SHP77 treated with DMSO at 0.1 percent for 48 hours (cell line): ENCODE measurements around the gene USP6NL.

Experiments used
- DNase-seq: peaks from one replicate; lab custom pipeline; 2025; lab: John Stamatoyannopoulos, UW

USP6NL gene

DNA sequence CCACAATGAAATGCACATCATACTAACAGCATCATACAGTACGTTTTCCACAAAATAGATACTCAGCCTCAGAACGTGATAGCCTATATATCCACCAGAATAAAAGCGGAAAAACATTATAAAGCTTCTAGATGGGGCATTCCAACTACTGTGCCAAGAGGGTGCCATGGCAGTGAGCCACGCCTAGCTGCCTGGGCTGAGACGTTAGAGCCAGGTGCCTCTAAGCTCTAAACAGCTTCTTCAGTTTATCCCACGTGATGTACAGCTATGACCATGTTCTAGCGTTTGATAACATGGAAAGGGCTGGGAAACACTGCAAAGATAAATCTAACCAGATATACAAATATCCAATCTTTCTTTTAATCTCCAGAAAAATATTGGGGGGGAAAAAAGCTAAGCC, 17.8 kb downstream of the USP6NL start:
- DNase-seq, result no peak

DNA sequence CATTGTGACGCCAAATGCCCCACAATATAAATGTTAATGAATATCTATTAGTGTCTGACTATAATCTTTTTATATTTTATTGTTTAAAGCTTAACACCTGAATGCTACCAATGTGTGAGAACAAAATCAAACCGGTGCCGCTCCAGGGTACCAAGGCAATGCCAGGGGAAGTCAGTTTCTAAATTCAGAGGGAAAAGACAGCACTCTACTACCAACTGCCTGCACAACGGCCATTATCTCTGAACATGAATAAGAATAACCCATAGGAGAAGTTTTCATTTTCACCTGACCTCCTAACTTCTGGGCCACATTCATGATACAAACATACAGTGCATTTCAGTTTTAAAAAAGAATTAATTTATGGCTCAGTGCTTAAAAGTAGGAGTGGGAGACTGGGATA, 21.7 kb downstream of the USP6NL start:
- DNase-seq, result no peak

- no peak for DNase-seq
Observed at GRCh38 chr10:11588873-11589574, 22.4 kb downstream of the USP6NL start.

GRCh38 chr10:11587722-11588259, 23.7 kb downstream of the USP6NL start:
- DNase-seq, result no peak

DNA sequence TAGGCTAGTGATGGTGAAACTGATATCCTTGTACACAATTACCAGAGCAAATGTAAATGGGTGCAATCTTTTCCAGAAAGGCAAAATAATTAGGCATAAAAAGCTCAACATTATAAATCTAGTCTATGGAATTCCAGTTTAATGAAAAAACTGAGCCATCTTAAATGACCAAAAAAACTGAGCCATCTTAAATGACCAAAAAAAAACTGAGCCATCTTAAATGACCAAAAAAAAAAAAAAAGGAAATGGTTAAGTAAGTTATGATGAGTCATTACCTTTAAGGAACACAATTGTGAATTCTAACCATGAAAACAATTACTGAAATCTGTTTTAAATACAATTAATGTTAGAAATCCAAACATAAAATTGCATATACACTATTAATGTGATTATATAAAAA, 25.3 kb downstream of the USP6NL start:
- no peak for DNase-seq

DNA sequence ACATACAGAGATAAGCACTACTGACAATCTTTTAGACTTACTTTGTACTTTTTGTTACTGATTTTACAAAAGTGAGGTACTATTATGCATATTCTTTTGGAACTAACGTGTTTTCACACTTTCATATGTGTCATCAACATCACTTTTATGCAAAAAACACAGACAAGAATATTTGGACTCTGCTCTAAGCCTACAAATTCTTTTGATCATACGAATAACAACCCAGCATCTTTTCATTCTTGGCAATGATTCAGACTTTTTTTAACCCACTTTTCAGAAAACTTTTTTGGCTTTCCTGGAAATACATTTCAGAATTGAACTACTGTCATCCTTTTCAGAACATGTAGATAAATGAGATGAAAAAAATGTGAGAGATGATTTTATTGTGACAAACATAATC, 30.2 kb downstream of the USP6NL start:
- no peak for DNase-seq

- DNase-seq, result no peak
Observed at GRCh38 chr10:11579885-11580284, 31.6 kb downstream of the USP6NL start.

GRCh38 chr10:11578802-11579255, 32.6 kb downstream of the USP6NL start:
- no peak for DNase-seq

DNA sequence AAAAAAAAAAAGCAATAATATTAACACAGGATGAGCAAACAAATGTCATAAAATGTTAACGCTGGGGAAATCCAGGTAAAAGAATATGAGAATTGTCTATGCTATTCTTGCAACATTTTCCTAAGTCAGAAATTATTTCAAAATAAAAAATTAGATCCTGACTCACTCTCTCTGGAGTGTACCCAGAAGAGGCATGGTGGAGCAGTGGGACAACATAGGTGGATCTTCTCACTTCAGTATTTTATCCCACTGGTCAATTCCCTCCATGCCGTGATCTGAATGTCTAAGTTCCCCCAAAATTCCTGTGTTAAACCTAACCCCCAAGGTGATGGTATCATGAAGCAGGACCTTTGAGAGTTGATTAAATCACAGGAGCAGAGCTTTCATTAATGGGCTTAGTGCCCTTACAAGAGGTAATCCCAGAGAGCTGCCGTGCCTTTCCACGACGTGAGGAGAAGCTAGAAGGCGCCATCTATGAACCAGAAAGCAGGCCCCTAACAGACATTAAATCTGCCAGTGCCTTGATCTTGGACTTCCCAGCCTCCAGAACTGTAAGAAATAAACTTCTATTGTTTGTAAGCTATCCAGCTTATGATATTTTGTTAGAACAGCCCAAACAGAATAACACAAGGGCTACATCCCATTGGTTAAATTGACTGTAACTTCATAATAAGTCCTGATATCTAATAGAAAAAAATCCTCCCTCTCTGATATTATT, 35.2 kb downstream of the USP6NL start:
- DNase-seq, result no peak

- no peak for DNase-seq
Observed at GRCh38 chr10:11573497-11573896, 38.0 kb downstream of the USP6NL start.

DNA sequence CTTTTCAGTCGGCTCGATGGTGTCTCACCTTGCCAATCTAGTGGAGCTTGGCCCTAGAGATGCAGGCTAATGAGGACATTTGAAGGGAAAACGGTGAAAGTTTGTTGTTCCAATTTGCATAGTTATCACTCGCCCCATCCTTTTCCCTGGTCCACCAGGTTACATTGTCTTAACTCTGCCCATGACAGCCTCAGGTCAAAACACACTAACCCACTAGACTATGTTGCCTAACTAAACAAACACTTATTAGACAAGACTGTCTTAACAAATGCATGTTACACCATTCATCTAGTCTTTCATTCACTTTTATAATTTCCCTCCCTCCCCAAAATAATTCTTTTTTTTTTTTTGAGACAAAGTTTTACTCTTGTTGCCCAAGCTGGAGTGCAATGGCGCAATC, 40.7 kb downstream of the USP6NL start:
- DNase-seq, result no peak

GRCh38 chr10:11569471-11569870, 42.0 kb downstream of the USP6NL start:
- no peak for DNase-seq

DNA sequence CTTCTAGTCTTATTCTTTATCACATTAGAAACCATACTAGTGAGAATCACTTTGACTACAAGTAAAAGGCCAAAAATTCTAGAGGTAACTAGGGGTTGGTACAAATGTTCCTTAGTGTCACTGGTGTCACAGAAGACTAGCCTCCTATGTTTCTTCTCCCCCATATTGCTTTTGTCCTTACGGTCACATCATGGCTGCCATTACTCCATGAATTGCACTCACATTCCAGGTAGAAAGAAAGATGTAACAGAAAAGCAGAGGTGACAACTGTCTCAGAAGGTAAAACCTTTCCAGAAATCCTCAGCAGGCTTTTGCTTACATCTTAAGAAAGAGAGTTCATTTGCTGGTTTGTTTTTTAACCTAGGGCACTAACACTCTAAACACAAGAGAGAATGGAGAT, 42.9 kb downstream of the USP6NL start:
- no peak for DNase-seq

DNA sequence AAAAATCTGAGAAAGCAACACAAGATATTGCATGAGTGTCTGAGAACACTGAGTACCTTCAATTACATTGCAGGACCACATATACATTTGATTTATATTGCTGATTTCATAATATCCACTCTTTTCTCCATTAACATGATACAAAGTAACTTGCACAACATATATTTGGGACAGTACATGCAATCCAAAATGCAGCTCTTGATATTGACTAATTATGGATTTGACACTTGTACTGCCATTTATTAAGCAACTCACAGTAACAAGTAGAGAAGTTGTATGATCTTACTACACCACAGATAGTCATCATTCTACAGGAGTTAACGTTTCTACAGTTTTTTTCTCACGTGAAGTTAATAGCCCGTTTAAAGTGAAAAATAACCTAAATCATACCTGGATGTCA, 46.7 kb downstream of the USP6NL start:
- DNase-seq, result no peak

- DNase-seq, result no peak
Observed at GRCh38 chr10:11563936-11564335, 47.5 kb downstream of the USP6NL start.

DNA sequence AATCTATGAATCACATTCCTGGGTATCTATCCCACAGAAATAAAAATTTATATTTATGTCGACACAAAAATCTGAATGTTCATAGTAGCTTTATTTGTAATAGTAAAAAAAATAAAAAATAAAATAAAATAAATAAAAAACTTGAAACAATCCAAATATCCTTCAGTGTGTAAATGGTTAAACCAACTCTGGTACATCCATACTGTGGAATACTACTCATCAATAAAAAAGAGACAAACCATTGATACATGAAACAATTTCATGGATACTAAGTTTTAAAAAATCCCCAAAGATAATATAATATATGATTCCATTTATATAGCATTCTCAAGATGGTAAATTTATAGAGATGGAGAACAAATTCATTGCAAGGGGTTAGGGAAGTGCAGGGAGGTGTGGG, 48.6 kb downstream of the USP6NL start:
- DNase-seq, result no peak

GRCh38 chr10:11560076-11560709, 51.3 kb downstream of the USP6NL start:
- DNase-seq, result no peak

DNA sequence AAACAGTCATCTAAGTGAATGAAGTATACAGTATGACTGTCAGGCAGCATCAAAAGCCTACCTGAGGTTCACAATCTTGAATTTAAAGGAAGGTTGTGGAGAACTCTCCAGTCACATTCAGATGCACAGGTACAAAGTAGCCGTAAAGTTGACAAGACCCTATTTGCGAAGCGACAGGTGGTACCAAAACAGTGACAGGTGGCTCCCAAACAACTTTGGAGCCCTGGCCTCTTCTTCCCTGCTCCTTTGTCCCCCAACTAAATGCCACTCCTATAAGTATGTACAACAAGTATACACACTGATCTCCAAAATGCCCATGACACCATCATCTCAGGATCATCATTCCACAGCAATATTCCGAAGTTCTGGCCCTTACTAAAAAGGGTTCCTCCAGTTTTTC, 53.5 kb downstream of the USP6NL start:
- no peak for DNase-seq

- DNase-seq, result no peak
Observed at GRCh38 chr10:11557513-11557912, 53.9 kb downstream of the USP6NL start.

- no peak for DNase-seq
Observed at GRCh38 chr10:11555556-11555955, 55.9 kb downstream of the USP6NL start.

- no peak for DNase-seq
Observed at GRCh38 chr10:11553773-11554381, 57.6 kb downstream of the USP6NL start.

DNA sequence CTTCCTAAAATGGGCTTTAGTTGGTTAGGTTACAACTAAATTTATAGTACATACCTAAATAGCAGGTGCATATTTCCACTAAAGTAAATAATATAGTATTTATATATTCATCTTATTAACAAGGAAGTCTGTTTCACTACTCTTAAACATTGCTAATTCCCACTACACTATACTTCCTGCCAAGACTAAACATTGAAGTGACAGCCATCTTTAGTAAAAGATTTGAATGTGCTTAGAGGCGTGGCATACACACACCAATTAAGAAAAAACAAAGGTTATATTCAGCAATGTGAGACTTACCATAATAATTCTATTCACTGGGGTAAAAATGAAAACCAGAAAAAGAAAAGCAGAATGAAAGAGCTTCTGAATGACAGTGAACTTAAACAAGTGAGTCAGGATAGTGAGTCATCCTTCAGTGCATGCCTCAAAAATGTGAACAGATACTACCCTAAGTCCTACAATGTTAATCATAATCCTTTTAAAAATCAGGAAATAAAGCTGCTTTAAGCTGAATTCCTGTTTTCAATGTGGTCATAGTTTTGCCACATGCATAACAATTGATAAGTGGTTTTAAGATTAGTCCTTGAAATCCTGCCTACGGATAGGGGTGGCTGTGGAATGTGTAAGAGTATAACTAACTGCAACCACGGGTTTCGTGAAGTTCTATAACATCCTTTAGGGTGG, 59.4 kb downstream of the USP6NL start:
- no peak for DNase-seq
